GM19328 (cell line): ENCODE measurements around the gene GCC2.
"Not testable (repeated sequence)": the region's sequence is repeated elsewhere in the genome, so short reads cannot be mapped to it uniquely, and the experiment has no call there.

Experiments
- ATAC-seq: cut with Tn5 transposase; IDR thresholded peaks from one replicate; pipeline ENCODE4 v1.9.1; 2021; ENCODE audit warnings: mild to moderate bottlenecking, moderate library complexity; ENCODE audit not compliant: unreplicated experiment

The GCC2 gene

GRCh38 chr2:108556581-108556980, 107.6 kb downstream of the GCC2 start:
- not testable (repeated sequence) for ATAC-seq
